B cell (primary cell): Measurements from ENCODE around the gene HDAC7. TPM values are rescaled to one million over a fixed set of nuclear protein-coding genes. Genes with fewer than 3 reads are reported as not detected.
A peak's percentile ranks its signal among the peaks of the same experiment; 100 is the strongest.

Experiments
- ATAC-seq: fragments of 200-7000 bp; cut with Tn5 transposase; one replicate; pipeline ENCODE4 v1.10.0; 2021; ENCODE audit warnings: low read depth, mild to moderate bottlenecking, moderate number of reproducible peaks, moderate library complexity
- CTCF ChIA-PET: fragments of 350-600 bp; sonication (Branson Sonifier 250); formaldehyde crosslinking; loops from one replicate; lab custom pipeline; 2021; ENCODE audit warnings: antibody characterized with exemption, inconsistent platforms; lab: Charles Lee
- POLR2A ChIA-PET: fragments of 350-600 bp; sonication (Branson Sonifier 250); formaldehyde crosslinking; loops from one replicate; lab custom pipeline; 2021; ENCODE audit warnings: antibody characterized with exemption; lab: Charles Lee
- DNase-seq: peaks from one replicate; pipeline ENCODE4 v3.0.0; 2013
- H2AFZ ChIP-seq: 2 replicates; pipeline ENCODE4 v1.6.1; 2012; ENCODE audit warnings: mild to moderate bottlenecking, low read depth, low read length; ENCODE audit not compliant: insufficient read depth, poor library complexity, severe bottlenecking
- H3K27ac ChIP-seq, 2 donors: 1 replicate in 1 of 2; 2 replicates in 1 of 2; pipeline ENCODE4 v1.5.1; 2012 to 2013; ENCODE audit warnings: low read length in 2 of 2, mild to moderate bottlenecking in 2 of 2, moderate library complexity in 1 of 2
- H3K27me3 ChIP-seq, 4 experiments: fragments of 200-600 bp in 1 of 4; sonication (generic) in 1 of 4; replicated peaks in 1 of 4; 1 replicate in 2 of 4; 2 replicates in 2 of 4; pipeline versions ENCODE4 v1.6.1 to v1.7.0; 2013 to 2016; ENCODE audit warnings: low read length in 3 of 4, mild to moderate bottlenecking in 2 of 4, mixed read lengths in 1 of 4, moderate library complexity in 1 of 4; ENCODE audit not compliant: insufficient read depth in 4 of 4, control insufficient read depth in 3 of 4; ENCODE audit errors: control extremely low read depth in 1 of 4
- H3K36me3 ChIP-seq, 2 experiments: replicated peaks in 1 of 2; 1 replicate in 1 of 2; 2 replicates in 1 of 2; pipeline versions ENCODE4 v1.6.1 to v1.7.1; 2013; ENCODE audit warnings: low read length in 1 of 2; ENCODE audit not compliant: insufficient read depth in 2 of 2, control insufficient read depth in 1 of 2; ENCODE audit errors: control extremely low read depth in 1 of 2, extremely low read depth in 1 of 2
- H3K4me1 ChIP-seq, 2 donors: fragments of 200-600 bp in 1 of 2; sonication (generic) in 1 of 2; 1 replicate in 1 of 2; 2 replicates in 1 of 2; pipeline versions ENCODE4 v1.5.1 to v1.6.1; 2013 to 2017; ENCODE audit warnings: low read length in 2 of 2; ENCODE audit not compliant: control insufficient read depth in 2 of 2, insufficient read depth in 2 of 2
- H3K4me2 ChIP-seq: replicated peaks from 2 replicates; pipeline ENCODE3; 2012; ENCODE audit warnings: mild to moderate bottlenecking, low read depth, low read length; ENCODE audit not compliant: poor library complexity, severe bottlenecking
- H3K4me3 ChIP-seq, 5 experiments: fragments of 200-600 bp in 1 of 5; sonication (generic) in 1 of 5; 1 replicate in 3 of 5; 2 replicates in 2 of 5; pipeline versions ENCODE4 v1.5.1 to v1.7.0; 2011 to 2016; ENCODE audit warnings: low read length in 4 of 5, mild to moderate bottlenecking in 4 of 5, low read depth in 2 of 5, control low read depth in 1 of 5, moderate library complexity in 1 of 5; ENCODE audit not compliant: insufficient read depth in 1 of 5; ENCODE audit errors: control extremely low read depth in 1 of 5, extremely low read depth in 1 of 5
- H3K79me2 ChIP-seq: fragments of 200-600 bp; sonication (generic); one replicate; pipeline ENCODE4 v1.6.0; 2016; ENCODE audit warnings: low read length; ENCODE audit not compliant: control insufficient read depth, insufficient read depth
- H3K9ac ChIP-seq: fragments of 200-600 bp; sonication (generic); 2 replicates; pipeline ENCODE4 v1.6.1; 2017; ENCODE audit warnings: mild to moderate bottlenecking, low read length, moderate library complexity
- H3K9me3 ChIP-seq, 3 donors: one replicate each; pipeline versions ENCODE4 v1.6.1 to v1.7.1; 2013; ENCODE audit warnings: low read length in 2 of 3; ENCODE audit not compliant: control insufficient read depth in 2 of 3, insufficient read depth in 1 of 3; ENCODE audit errors: control extremely low read depth in 1 of 3
- H4K20me1 ChIP-seq: 2 replicates; pipeline ENCODE4 v1.6.0; 2012; ENCODE audit warnings: mild to moderate bottlenecking, low read length; ENCODE audit not compliant: insufficient read depth, control insufficient read depth, poor library complexity, severe bottlenecking
- H3K27ac Mint-ChIP-seq: one replicate; pipeline ENCODE4 v1.8.0; 2021; ENCODE audit warnings: mixed read lengths
- H3K27me3 Mint-ChIP-seq: one replicate; pipeline ENCODE4 v1.8.0; 2021; ENCODE audit warnings: mixed read lengths
- H3K4me1 Mint-ChIP-seq: one replicate; pipeline ENCODE4 v1.8.0; 2021; ENCODE audit warnings: mixed read lengths
- H3K4me3 Mint-ChIP-seq: one replicate; pipeline ENCODE4 v1.8.0; 2021; ENCODE audit warnings: mixed read lengths
- H3K9me3 Mint-ChIP-seq: one replicate; pipeline ENCODE4 v1.8.0; 2022; ENCODE audit warnings: mixed read lengths; ENCODE audit not compliant: insufficient read depth
- EZH2 ChIP-seq: IDR thresholded peaks from 2 replicates; pipeline ENCODE4 v1.6.1; 2012; ENCODE audit warnings: borderline replicate concordance, low read depth, mild to moderate bottlenecking, moderate library complexity, low read length; ENCODE audit not compliant: insufficient read depth, poor library complexity, severe bottlenecking
- WGBS: methylation state at CpG from one replicate; pipeline ENCODE4 v1.1.5; 2013; ENCODE audit warnings: missing lambda C conversion rate; ENCODE audit not compliant: insufficient coverage; 5-methylcytosine and 5-hydroxymethylcytosine counted together
- intact Hi-C: fragments of 100-400 bp; cut with micrococcal nuclease; formaldehyde crosslinking; loops from one replicate; pipeline ENCODE4 v1.10.0; 2022
- polyA plus RNA-seq: library from polyadenylated mRNA; depleted of rRNA; stranded (reverse); fragments of >200 nt; gene quantifications from 2 replicates; pipeline ENCODE4 v1.2.3, GENCODE V29; 2012
- total RNA-seq, 2 donors: library from RNA; stranded (reverse); fragments of 120-200 nt in 1 of 2; gene quantifications; 1 replicate in 1 of 2; 2 replicates in 1 of 2; pipeline versions ENCODE4 v1.2.3 to v1.2.4, GENCODE V29; 2013 to 2022
- TF ChIP-seq, protein P1 (sequence below): fragments of 200-600 bp; IDR thresholded peaks from one replicate; pipeline ENCODE4 v1.8.0; 2022; ENCODE audit warnings: antibody characterized with exemption, mild to moderate bottlenecking

Gene HDAC7
- total and polyA plus RNA-seq, 2 donors (not counting 1 experiment from before 2014, with no cell fraction given), result 87.2 to 178 TPM

DNA sequence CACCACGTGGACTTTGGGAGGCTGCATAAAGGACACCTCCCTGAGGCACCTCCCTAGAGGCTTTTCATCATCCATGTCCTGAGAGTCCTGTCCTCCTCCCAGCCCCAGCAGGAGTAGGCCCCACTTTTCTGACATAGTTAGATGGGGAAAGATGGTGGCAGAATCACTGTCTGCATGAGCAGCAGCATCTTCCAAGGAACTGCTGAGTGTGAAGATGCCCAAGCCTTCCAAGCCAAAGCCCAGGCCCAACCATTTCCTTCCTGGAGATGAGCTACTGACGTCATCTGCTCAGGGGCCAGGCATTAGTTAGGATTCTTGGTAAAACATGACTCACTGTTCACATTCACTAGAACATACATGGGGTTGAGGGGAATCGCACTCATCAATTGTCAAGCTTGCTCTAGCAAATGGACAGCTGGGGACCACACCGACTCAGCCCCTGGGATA, 47.8 kb upstream of the HDAC7 start:
- Histone ChIP-seq H3K79me2 (no peaks in the 10 kb centered on the region), H4K20me1 (no peaks in the 10 kb centered on the region), H3K9me3 (peaks cover 0 to 3% (median 0%) of the 10 kb centered on the region in 3 donors), H3K9ac (no peak overlapping the region), H3K27me3 (no peaks in the 10 kb centered on the region), H3K4me2 (peak overlapping the region; percentile 40), H3K36me3 (no peaks in the 10 kb centered on the region), H3K4me3 (no peak overlapping the region), H3K27ac (no peak overlapping the region), H3K4me1 (peaks cover 24 to 36% of the 10 kb centered on the region in 2 donors), H2AFZ (no peak overlapping the region)
- no peak for ATAC-seq
- POLR2A ChIA-PET, result no interaction called here
- TF ChIP-seq, protein P1, sequence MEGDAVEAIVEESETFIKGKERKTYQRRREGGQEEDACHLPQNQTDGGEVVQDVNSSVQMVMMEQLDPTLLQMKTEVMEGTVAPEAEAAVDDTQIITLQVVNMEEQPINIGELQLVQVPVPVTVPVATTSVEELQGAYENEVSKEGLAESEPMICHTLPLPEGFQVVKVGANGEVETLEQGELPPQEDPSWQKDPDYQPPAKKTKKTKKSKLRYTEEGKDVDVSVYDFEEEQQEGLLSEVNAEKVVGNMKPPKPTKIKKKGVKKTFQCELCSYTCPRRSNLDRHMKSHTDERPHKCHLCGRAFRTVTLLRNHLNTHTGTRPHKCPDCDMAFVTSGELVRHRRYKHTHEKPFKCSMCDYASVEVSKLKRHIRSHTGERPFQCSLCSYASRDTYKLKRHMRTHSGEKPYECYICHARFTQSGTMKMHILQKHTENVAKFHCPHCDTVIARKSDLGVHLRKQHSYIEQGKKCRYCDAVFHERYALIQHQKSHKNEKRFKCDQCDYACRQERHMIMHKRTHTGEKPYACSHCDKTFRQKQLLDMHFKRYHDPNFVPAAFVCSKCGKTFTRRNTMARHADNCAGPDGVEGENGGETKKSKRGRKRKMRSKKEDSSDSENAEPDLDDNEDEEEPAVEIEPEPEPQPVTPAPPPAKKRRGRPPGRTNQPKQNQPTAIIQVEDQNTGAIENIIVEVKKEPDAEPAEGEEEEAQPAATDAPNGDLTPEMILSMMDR, result no peak
- Mint-ChIP-seq H3K9me3 (no peaks in the 10 kb centered on the region), H3K4me3 (no peak overlapping the region), H3K4me1 (peaks cover 31% of the 10 kb centered on the region), H3K27ac (no peak overlapping the region), H3K27me3 (no peaks in the 10 kb centered on the region)
- no CpG with 5 or more reads among the region's 4 CpGs for WGBS
- CTCF ChIA-PET, result no interaction called here
- intact Hi-C loops, result no loop called here
- DNase-seq, result no peak

DNA sequence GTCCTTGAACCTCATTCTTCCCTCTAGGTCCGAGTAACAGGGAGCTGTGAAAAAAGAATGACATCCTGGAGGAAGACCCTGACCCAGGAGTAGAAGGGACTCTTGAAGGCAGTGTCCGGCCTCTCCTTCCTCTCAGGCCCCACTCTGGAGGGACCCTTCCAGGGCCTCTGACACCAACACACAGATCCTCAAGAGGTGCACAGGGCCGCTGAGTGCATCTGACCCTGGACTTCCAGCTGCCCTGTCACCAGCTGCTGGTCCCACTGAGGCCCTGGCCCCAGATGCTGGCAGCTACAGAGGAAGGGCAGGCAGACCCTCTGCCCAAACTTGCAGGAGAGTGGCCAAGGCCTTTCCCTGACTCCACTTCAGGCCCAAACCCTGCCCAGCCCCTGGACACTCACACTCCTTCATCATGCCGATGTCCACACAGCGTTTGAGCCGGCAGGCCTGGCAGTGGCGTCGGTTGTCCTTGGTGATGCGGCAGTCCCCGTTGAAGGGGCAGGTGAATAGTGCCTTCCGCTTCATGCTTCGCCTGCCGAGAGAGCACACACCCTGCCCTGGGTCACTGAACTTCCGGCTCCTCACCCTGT, 45.0 kb upstream of the HDAC7 start:
- no peaks in the 10 kb centered on the region for H3K27me3 ChIP-seq

More for the DNA sequence above, 45.0 kb upstream of the HDAC7 start:
- no peak overlapping the region for H3K4me3 Mint-ChIP-seq
- H2AFZ ChIP-seq, result no peak overlapping the region
- no peak overlapping the region for H3K4me2 ChIP-seq
- H3K4me1 Mint-ChIP-seq, result peaks cover 19% of the 10 kb centered on the region
- DNase-seq (no peak), ATAC-seq (no peak)
- no peaks in the 10 kb centered on the region for H3K9me3 Mint-ChIP-seq
- H3K4me3 ChIP-seq, result no peak overlapping the region
- ChIA-PET POLR2A (no interaction called here), CTCF (no interaction called here)
- peaks cover 17 to 24% of the 10 kb centered on the region in 2 donors for H3K4me1 ChIP-seq
- H4K20me1 ChIP-seq, result no peaks in the 10 kb centered on the region
- H3K9ac ChIP-seq, result no peak overlapping the region
- H3K27ac ChIP-seq, result no peak overlapping the region
- H3K9me3 ChIP-seq, result peaks cover 0 to 3% (median 0%) of the 10 kb centered on the region in 3 donors
- no peaks in the 10 kb centered on the region for H3K36me3 ChIP-seq
- 96% methylated on average over 13 of the region's 14 CpGs for WGBS
- H3K27ac Mint-ChIP-seq, result no peak overlapping the region
- TF ChIP-seq, protein P1, result no peak
- no peak for TF ChIP-seq EZH2
- no peaks in the 10 kb centered on the region for H3K27me3 Mint-ChIP-seq
- H3K79me2 ChIP-seq, result no peaks in the 10 kb centered on the region
- intact Hi-C loops, result no loop called here
